Measurements from ENCODE around the gene KIAA1671. TPM values are rescaled to one million over a fixed set of nuclear protein-coding genes. Genes with fewer than 3 reads are reported as not detected.

Gene KIAA1671
- total and polyA plus RNA-seq, 2 of the 4 experiments (the other 2 are of a cell fraction): 0.02 TPM; not detected in 1

DNA sequence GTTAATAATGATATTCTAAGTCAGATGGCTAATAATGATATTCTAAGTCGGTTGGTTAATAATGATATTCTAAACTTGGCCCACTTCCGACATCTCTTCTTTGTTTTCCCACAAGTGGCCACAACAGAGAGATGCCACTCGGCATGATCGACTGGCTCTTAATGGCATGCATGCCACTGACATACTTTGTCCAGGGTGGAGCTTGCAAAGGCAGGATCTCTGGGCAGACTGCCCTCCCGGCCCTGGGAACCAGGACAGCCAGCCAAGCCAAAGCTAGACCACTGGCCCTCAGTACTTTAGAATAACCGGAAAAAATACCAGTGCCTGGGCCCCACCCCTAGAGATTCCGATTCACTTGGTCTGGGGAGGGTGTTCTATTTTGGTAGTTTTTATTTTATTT lies 78.1 kb downstream of the KIAA1671 start:
- WGBS, 2 experiments (ENCODE audit: extremely low coverage in 2 of 2, insufficient read length in 1 of 2): no CpG with 5 or more reads among the region's 7 CpGs
- Histone ChIP-seq H4K91ac (ENCODE audit: insufficient read depth, low read depth, low read length) (no peak overlapping the region), H3K14ac (replicated peaks; ENCODE audit: low read depth, low read length) (no peak overlapping the region), H2BK15ac (ENCODE audit: low read depth, low read length) (no peak overlapping the region), H4K20me1 (ENCODE audit: insufficient read depth, low read length) (no peaks in the 10 kb centered on the region), H3K9ac (ENCODE audit: low read depth, low read length) (no peak overlapping the region), H3K9me1 (ENCODE audit: insufficient read depth, low read length) (no peaks in the 10 kb centered on the region), H2AK5ac (ENCODE audit: low read depth, low read length) (no peak overlapping the region), H3K18ac (ENCODE audit: low read depth, low read length) (no peak overlapping the region), H2AK9ac (replicated peaks; ENCODE audit: low read depth, low read length, poor library complexity) (no peak overlapping the region), H3K9me3 (ENCODE audit: control insufficient read depth, insufficient read depth, low read length) (no peaks in the 10 kb centered on the region; the same call in 1 of the 2 replicates), H3K79me1 (ENCODE audit: low read depth in 1 of 2, low read length in 2 of 2) (no peaks in the 10 kb centered on the region), H3K23ac (ENCODE audit: low read depth, low read length) (no peak overlapping the region), H2AFZ (replicated peaks; ENCODE audit: low read length, poor library complexity) (no peak overlapping the region), H3K4me3 (ENCODE audit: insufficient read depth, low read depth, low read length) (no peak overlapping the region), H2BK5ac (ENCODE audit: low read depth, low read length, poor library complexity, severe bottlenecking) (no peak overlapping the region), H4K8ac (ENCODE audit: low read depth in 2 of 2, low read length in 2 of 2) (no peak overlapping the region), H3K36me3 (ENCODE audit: control insufficient read depth, insufficient read depth, low read length) (no peaks in the 10 kb centered on the region), H3K27me3 (ENCODE audit: control insufficient read depth, insufficient read depth, low read length) (no peaks in the 10 kb centered on the region), H4K5ac (ENCODE audit: low read depth, low read length) (no peak overlapping the region), H3K4me2 (ENCODE audit: low read depth, low read length) (no peak overlapping the region), H3K4ac (ENCODE audit: low read depth, low read length) (no peak overlapping the region), H3K56ac (ENCODE audit: extremely low read depth, insufficient read depth, low read length) (no peak overlapping the region), H2BK120ac (ENCODE audit: low read depth, low read length) (no peak overlapping the region), H3K27ac (ENCODE audit: insufficient read depth, low read length) (no peak overlapping the region), H3K4me1 (ENCODE audit: control insufficient read depth, insufficient read depth, low read length) (no peaks in the 10 kb centered on the region), H2BK20ac (ENCODE audit: low read depth, low read length) (no peak overlapping the region)
- dilution Hi-C loops (cut with HindIII; ENCODE audit: low sequenced_read_pairs, unreplicated experiment) (no loop called here), in situ Hi-C loops (cut with MboI; ENCODE audit: low sequenced_read_pairs) (no loop called here), intact Hi-C loops (cut with micrococcal nuclease) (no loop called here)
- ChIA-PET CTCF (no interaction called here), POLR2A (ENCODE audit: unreplicated experiment) (no interaction called here)
- no peak for TF ChIP-seq NFE2L2 (IDR thresholded peaks at IDR 0.05; ENCODE audit: low read depth, low read length)
- TF ChIP-seq, protein P1, sequence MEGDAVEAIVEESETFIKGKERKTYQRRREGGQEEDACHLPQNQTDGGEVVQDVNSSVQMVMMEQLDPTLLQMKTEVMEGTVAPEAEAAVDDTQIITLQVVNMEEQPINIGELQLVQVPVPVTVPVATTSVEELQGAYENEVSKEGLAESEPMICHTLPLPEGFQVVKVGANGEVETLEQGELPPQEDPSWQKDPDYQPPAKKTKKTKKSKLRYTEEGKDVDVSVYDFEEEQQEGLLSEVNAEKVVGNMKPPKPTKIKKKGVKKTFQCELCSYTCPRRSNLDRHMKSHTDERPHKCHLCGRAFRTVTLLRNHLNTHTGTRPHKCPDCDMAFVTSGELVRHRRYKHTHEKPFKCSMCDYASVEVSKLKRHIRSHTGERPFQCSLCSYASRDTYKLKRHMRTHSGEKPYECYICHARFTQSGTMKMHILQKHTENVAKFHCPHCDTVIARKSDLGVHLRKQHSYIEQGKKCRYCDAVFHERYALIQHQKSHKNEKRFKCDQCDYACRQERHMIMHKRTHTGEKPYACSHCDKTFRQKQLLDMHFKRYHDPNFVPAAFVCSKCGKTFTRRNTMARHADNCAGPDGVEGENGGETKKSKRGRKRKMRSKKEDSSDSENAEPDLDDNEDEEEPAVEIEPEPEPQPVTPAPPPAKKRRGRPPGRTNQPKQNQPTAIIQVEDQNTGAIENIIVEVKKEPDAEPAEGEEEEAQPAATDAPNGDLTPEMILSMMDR (conservative IDR thresholded peaks at IDR 0.05; ENCODE audit: low read depth, low read length): no peak
- TF ChIP-seq SMC3 (IDR thresholded peaks at IDR 0.05; ENCODE audit: low read depth, low read length): no peak
- TF ChIP-seq CEBPB (IDR thresholded peaks at IDR 0.05; ENCODE audit: low read depth, low read length): no peak
- no peak for TF ChIP-seq RCOR1 (IDR thresholded peaks at IDR 0.05; ENCODE audit: insufficient replicate concordance, low read length)
- TF ChIP-seq, protein P2, sequence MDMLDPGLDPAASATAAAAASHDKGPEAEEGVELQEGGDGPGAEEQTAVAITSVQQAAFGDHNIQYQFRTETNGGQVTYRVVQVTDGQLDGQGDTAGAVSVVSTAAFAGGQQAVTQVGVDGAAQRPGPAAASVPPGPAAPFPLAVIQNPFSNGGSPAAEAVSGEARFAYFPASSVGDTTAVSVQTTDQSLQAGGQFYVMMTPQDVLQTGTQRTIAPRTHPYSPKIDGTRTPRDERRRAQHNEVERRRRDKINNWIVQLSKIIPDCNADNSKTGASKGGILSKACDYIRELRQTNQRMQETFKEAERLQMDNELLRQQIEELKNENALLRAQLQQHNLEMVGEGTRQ (IDR thresholded peaks at IDR 0.05; ENCODE audit: low read depth, low read length): no peak
- no peak for TF ChIP-seq BHLHE40 (IDR thresholded peaks at IDR 0.05; ENCODE audit: low read depth, low read length)
- no peak for TF ChIP-seq RAD21 (IDR thresholded peaks at IDR 0.05; ENCODE audit: low read length)
- no peak for TF ChIP-seq FOS (IDR thresholded peaks at IDR 0.05; ENCODE audit: low read depth, low read length)
- no peak for TF ChIP-seq MXI1 (IDR thresholded peaks at IDR 0.05; ENCODE audit: borderline replicate concordance, low read depth, low read length)
- TF ChIP-seq, protein P3, sequence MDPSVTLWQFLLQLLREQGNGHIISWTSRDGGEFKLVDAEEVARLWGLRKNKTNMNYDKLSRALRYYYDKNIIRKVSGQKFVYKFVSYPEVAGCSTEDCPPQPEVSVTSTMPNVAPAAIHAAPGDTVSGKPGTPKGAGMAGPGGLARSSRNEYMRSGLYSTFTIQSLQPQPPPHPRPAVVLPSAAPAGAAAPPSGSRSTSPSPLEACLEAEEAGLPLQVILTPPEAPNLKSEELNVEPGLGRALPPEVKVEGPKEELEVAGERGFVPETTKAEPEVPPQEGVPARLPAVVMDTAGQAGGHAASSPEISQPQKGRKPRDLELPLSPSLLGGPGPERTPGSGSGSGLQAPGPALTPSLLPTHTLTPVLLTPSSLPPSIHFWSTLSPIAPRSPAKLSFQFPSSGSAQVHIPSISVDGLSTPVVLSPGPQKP (IDR thresholded peaks at IDR 0.05; ENCODE audit: borderline replicate concordance, low read depth, low read length): no peak
- no peak for TF ChIP-seq MAFK (IDR thresholded peaks at IDR 0.05; ENCODE audit: low read depth, low read length)
- no peak for ATAC-seq (ENCODE audit: low read depth)
- DNase-seq: no peak
- no TSS peak for BruUV-seq (replicated peaks)
